ENCODE data around the gene STK32A.
"Not testable (repeated sequence)": the region's sequence is repeated elsewhere in the genome, so short reads cannot be mapped to it uniquely, and the experiment has no call there.

Gene STK32A

GRCh38 chr5:147349241-147349640, 114.4 kb downstream of the STK32A start:
- no peaks in the 10 kb centered on the region for H3K36me3 ChIP-seq (ENCODE audit: control insufficient read depth, low read depth, low read length)
- no peaks in the 10 kb centered on the region for H3K9me3 ChIP-seq (ENCODE audit: control insufficient read depth, low read depth, low read length)
- H3K9ac ChIP-seq (ENCODE audit: low read length): no peak overlapping the region
- no peak overlapping the region for H3K4me3 ChIP-seq (ENCODE audit: low read length)
- no peaks in the 10 kb centered on the region for H3K4me1 ChIP-seq (ENCODE audit: control insufficient read depth, low read depth, low read length)
- H3K27ac ChIP-seq (ENCODE audit: low read length): no peak overlapping the region
- no peaks in the 10 kb centered on the region for H3K27me3 ChIP-seq (ENCODE audit: control insufficient read depth, insufficient read depth, low read length)

GRCh38 chr5:147359101-147359500, 124.3 kb downstream of the STK32A start:
- Histone ChIP-seq H3K4me1 (ENCODE audit: control insufficient read depth, low read depth, low read length) (no peaks in the 10 kb centered on the region), H3K4me3 (ENCODE audit: low read length) (no peak overlapping the region), H3K27ac (ENCODE audit: low read length) (no peak overlapping the region), H3K27me3 (ENCODE audit: control insufficient read depth, insufficient read depth, low read length) (no peaks in the 10 kb centered on the region), H3K9ac (ENCODE audit: low read length) (no peak overlapping the region), H3K36me3 (ENCODE audit: control insufficient read depth, low read depth, low read length) (no peaks in the 10 kb centered on the region), H3K9me3 (ENCODE audit: control insufficient read depth, low read depth, low read length) (no peaks in the 10 kb centered on the region)

GRCh38 chr5:147359581-147359980, 124.8 kb downstream of the STK32A start:
- no peaks in the 10 kb centered on the region for H3K4me1 ChIP-seq (ENCODE audit: control insufficient read depth, low read depth, low read length)
- H3K27me3 ChIP-seq (ENCODE audit: control insufficient read depth, insufficient read depth, low read length): no peaks in the 10 kb centered on the region
- no peaks in the 10 kb centered on the region for H3K36me3 ChIP-seq (ENCODE audit: control insufficient read depth, low read depth, low read length)
- H3K9me3 ChIP-seq (ENCODE audit: control insufficient read depth, low read depth, low read length): no peaks in the 10 kb centered on the region
- H3K4me3 ChIP-seq (ENCODE audit: low read length): no peak overlapping the region
- H3K9ac ChIP-seq (ENCODE audit: low read length): no peak overlapping the region
- H3K27ac ChIP-seq (ENCODE audit: low read length): no peak overlapping the region

- H3K36me3 ChIP-seq (ENCODE audit: control insufficient read depth, low read depth, low read length): no peaks in the 10 kb centered on the region
- H3K27me3 ChIP-seq (ENCODE audit: control insufficient read depth, insufficient read depth, low read length): no peaks in the 10 kb centered on the region
- H3K27ac ChIP-seq (ENCODE audit: low read length): no peak overlapping the region
- H3K9ac ChIP-seq (ENCODE audit: low read length): no peak overlapping the region
- no peaks in the 10 kb centered on the region for H3K9me3 ChIP-seq (ENCODE audit: control insufficient read depth, low read depth, low read length)
- no peaks in the 10 kb centered on the region for H3K4me1 ChIP-seq (ENCODE audit: control insufficient read depth, low read depth, low read length)
- no peak overlapping the region for H3K4me3 ChIP-seq (ENCODE audit: low read length)
Observed at GRCh38 chr5:147360816-147361215, 126.0 kb downstream of the STK32A start.

GRCh38 chr5:147361441-147362175, 126.8 kb downstream of the STK32A start:
- Histone ChIP-seq H3K9me3 (ENCODE audit: control insufficient read depth, low read depth, low read length) (no peaks in the 10 kb centered on the region), H3K27ac (ENCODE audit: low read length) (no peak overlapping the region), H3K4me1 (ENCODE audit: control insufficient read depth, low read depth, low read length) (no peaks in the 10 kb centered on the region), H3K9ac (ENCODE audit: low read length) (no peak overlapping the region), H3K27me3 (ENCODE audit: control insufficient read depth, insufficient read depth, low read length) (no peaks in the 10 kb centered on the region), H3K4me3 (ENCODE audit: low read length) (no peak overlapping the region), H3K36me3 (ENCODE audit: control insufficient read depth, low read depth, low read length) (no peaks in the 10 kb centered on the region)

- not testable (repeated sequence) for H3K9me3 ChIP-seq (ENCODE audit: control insufficient read depth, low read depth, low read length); H3K9ac ChIP-seq (ENCODE audit: low read length); H3K27me3 ChIP-seq (ENCODE audit: control insufficient read depth, insufficient read depth, low read length); H3K36me3 ChIP-seq (ENCODE audit: control insufficient read depth, low read depth, low read length); H3K4me3 ChIP-seq (ENCODE audit: low read length); H3K4me1 ChIP-seq (ENCODE audit: control insufficient read depth, low read depth, low read length); H3K27ac ChIP-seq (ENCODE audit: low read length)
Observed at GRCh38 chr5:147367381-147367780, 132.6 kb downstream of the STK32A start.

- H3K9me3 ChIP-seq (ENCODE audit: control insufficient read depth, low read depth, low read length): no peaks in the 10 kb centered on the region
- H3K36me3 ChIP-seq (ENCODE audit: control insufficient read depth, low read depth, low read length): no peaks in the 10 kb centered on the region
- no peak overlapping the region for H3K9ac ChIP-seq (ENCODE audit: low read length)
- H3K27ac ChIP-seq (ENCODE audit: low read length): no peak overlapping the region
- H3K4me1 ChIP-seq (ENCODE audit: control insufficient read depth, low read depth, low read length): no peaks in the 10 kb centered on the region
- no peaks in the 10 kb centered on the region for H3K27me3 ChIP-seq (ENCODE audit: control insufficient read depth, insufficient read depth, low read length)
- no peak overlapping the region for H3K4me3 ChIP-seq (ENCODE audit: low read length)
Observed at GRCh38 chr5:147369742-147370374, 135.0 kb downstream of the STK32A start.

- H3K27me3 ChIP-seq (ENCODE audit: control insufficient read depth, insufficient read depth, low read length): no peaks in the 10 kb centered on the region
- H3K36me3 ChIP-seq (ENCODE audit: control insufficient read depth, low read depth, low read length): no peaks in the 10 kb centered on the region
- no peak overlapping the region for H3K4me3 ChIP-seq (ENCODE audit: low read length)
- H3K9ac ChIP-seq (ENCODE audit: low read length): no peak overlapping the region
- H3K9me3 ChIP-seq (ENCODE audit: control insufficient read depth, low read depth, low read length): no peaks in the 10 kb centered on the region
- H3K27ac ChIP-seq (ENCODE audit: low read length): no peak overlapping the region
- no peaks in the 10 kb centered on the region for H3K4me1 ChIP-seq (ENCODE audit: control insufficient read depth, low read depth, low read length)
Observed at GRCh38 chr5:147371290-147371689, 136.5 kb downstream of the STK32A start.

GRCh38 chr5:147372191-147372590, 137.4 kb downstream of the STK32A start:
- H3K4me1 ChIP-seq (ENCODE audit: control insufficient read depth, low read depth, low read length): no peaks in the 10 kb centered on the region
- no peak overlapping the region for H3K9ac ChIP-seq (ENCODE audit: low read length)
- H3K27ac ChIP-seq (ENCODE audit: low read length): no peak overlapping the region
- H3K9me3 ChIP-seq (ENCODE audit: control insufficient read depth, low read depth, low read length): no peaks in the 10 kb centered on the region
- H3K27me3 ChIP-seq (ENCODE audit: control insufficient read depth, insufficient read depth, low read length): no peaks in the 10 kb centered on the region
- no peak overlapping the region for H3K4me3 ChIP-seq (ENCODE audit: low read length)
- no peaks in the 10 kb centered on the region for H3K36me3 ChIP-seq (ENCODE audit: control insufficient read depth, low read depth, low read length)

- no peaks in the 10 kb centered on the region for H3K27me3 ChIP-seq (ENCODE audit: control insufficient read depth, insufficient read depth, low read length)
- no peaks in the 10 kb centered on the region for H3K4me1 ChIP-seq (ENCODE audit: control insufficient read depth, low read depth, low read length)
- no peaks in the 10 kb centered on the region for H3K36me3 ChIP-seq (ENCODE audit: control insufficient read depth, low read depth, low read length)
- no peak overlapping the region for H3K27ac ChIP-seq (ENCODE audit: low read length)
- no peak overlapping the region for H3K9ac ChIP-seq (ENCODE audit: low read length)
- no peak overlapping the region for H3K4me3 ChIP-seq (ENCODE audit: low read length)
- H3K9me3 ChIP-seq (ENCODE audit: control insufficient read depth, low read depth, low read length): no peaks in the 10 kb centered on the region
Observed at GRCh38 chr5:147373328-147373727, 138.5 kb downstream of the STK32A start.

GRCh38 chr5:147375151-147375550, 140.3 kb downstream of the STK32A start:
- no peaks in the 10 kb centered on the region for H3K36me3 ChIP-seq (ENCODE audit: control insufficient read depth, low read depth, low read length)
- no peak overlapping the region for H3K27ac ChIP-seq (ENCODE audit: low read length)
- no peaks in the 10 kb centered on the region for H3K27me3 ChIP-seq (ENCODE audit: control insufficient read depth, insufficient read depth, low read length)
- no peaks in the 10 kb centered on the region for H3K4me1 ChIP-seq (ENCODE audit: control insufficient read depth, low read depth, low read length)
- no peaks in the 10 kb centered on the region for H3K9me3 ChIP-seq (ENCODE audit: control insufficient read depth, low read depth, low read length)
- no peak overlapping the region for H3K9ac ChIP-seq (ENCODE audit: low read length)
- H3K4me3 ChIP-seq (ENCODE audit: low read length): no peak overlapping the region

GRCh38 chr5:147377682-147378081, 142.9 kb downstream of the STK32A start:
- no peaks in the 10 kb centered on the region for H3K9me3 ChIP-seq (ENCODE audit: control insufficient read depth, low read depth, low read length)
- no peaks in the 10 kb centered on the region for H3K36me3 ChIP-seq (ENCODE audit: control insufficient read depth, low read depth, low read length)
- no peak overlapping the region for H3K27ac ChIP-seq (ENCODE audit: low read length)
- H3K4me1 ChIP-seq (ENCODE audit: control insufficient read depth, low read depth, low read length): peaks cover 1% of the 10 kb centered on the region
- no peaks in the 10 kb centered on the region for H3K27me3 ChIP-seq (ENCODE audit: control insufficient read depth, insufficient read depth, low read length)
- no peak overlapping the region for H3K9ac ChIP-seq (ENCODE audit: low read length)
- no peak overlapping the region for H3K4me3 ChIP-seq (ENCODE audit: low read length)
